Measurements from ENCODE around the gene CDC42.

Gene CDC42

GRCh38 chr1:22038036-22038435 lies 14.5 kb upstream of the CDC42 start:
- no peak for DNase-seq

- peak; percentile 85 for DNase-seq
Measured at GRCh38 chr1:22039594-22040285, 12.8 kb upstream of the CDC42 start.

GRCh38 chr1:22040286-22040623 lies 12.3 kb upstream of the CDC42 start:
- no peak for DNase-seq

- DNase-seq = no peak
Measured at GRCh38 chr1:22041505-22041904, 11.0 kb upstream of the CDC42 start.

GRCh38 chr1:22043198-22043769 lies 9.2 kb upstream of the CDC42 start:
- no peak for DNase-seq

GRCh38 chr1:22044690-22045420 lies 7.7 kb upstream of the CDC42 start:
- no peak for DNase-seq

- no peak for DNase-seq
Measured at GRCh38 chr1:22045604-22046228, 6.8 kb upstream of the CDC42 start.

- no peak for DNase-seq
Measured at GRCh38 chr1:22048351-22049192, 3.9 kb upstream of the CDC42 start.

- DNase-seq = no peak
Measured at GRCh38 chr1:22050330-22050729, 2.2 kb upstream of the CDC42 start.

- no peak for DNase-seq
Measured at GRCh38 chr1:22051607-22052114, 848 bp upstream of the CDC42 start.

- peak; percentile 37 for DNase-seq
Measured at GRCh38 chr1:22053017-22053860, 730 bp downstream of the CDC42 start.

- DNase-seq = no peak
Measured at GRCh38 chr1:22053861-22054770, 1.6 kb downstream of the CDC42 start.

GRCh38 chr1:22055463-22055862 lies 3.0 kb downstream of the CDC42 start:
- DNase-seq = no peak

GRCh38 chr1:22056043-22056442 lies 3.5 kb downstream of the CDC42 start:
- DNase-seq = no peak

GRCh38 chr1:22056936-22057335 lies 4.4 kb downstream of the CDC42 start:
- DNase-seq = no peak

- no peak for DNase-seq
Measured at GRCh38 chr1:22057861-22058260, 5.4 kb downstream of the CDC42 start.

- DNase-seq = no peak
Measured at GRCh38 chr1:22064751-22065402, 12.4 kb downstream of the CDC42 start.

GRCh38 chr1:22071511-22071910 lies 19.0 kb downstream of the CDC42 start:
- no peak for DNase-seq

GRCh38 chr1:22074803-22075202 lies 22.3 kb downstream of the CDC42 start:
- DNase-seq = no peak

- no peak for DNase-seq
Measured at GRCh38 chr1:22075718-22076117, 23.2 kb downstream of the CDC42 start.
